Prostate gland (tissue), 2 donors: ENCODE measurements around the gene NPAT. TPM values are rescaled to one million over a fixed set of nuclear protein-coding genes. Genes with fewer than 3 reads are reported as not detected.

Experiments used
- DNase-seq: peaks from one replicate; pipeline ENCODE4 v3.0.0-alpha.2; 2019; ENCODE audit warnings: low spot score
- H3K27ac ChIP-seq, 2 donors: fragments of 200-600 bp; sonication (generic); 2 replicates each; pipeline ENCODE4 v1.5.1; 2017 to 2019
- H3K27me3 ChIP-seq: fragments of 200-600 bp; sonication (generic); replicated peaks from 2 replicates; pipeline ENCODE4 v1.5.1; 2019; ENCODE audit not compliant: insufficient read depth
- H3K36me3 ChIP-seq, 2 donors: fragments of 200-600 bp; sonication (generic); 1 replicate in 1 of 2; 2 replicates in 1 of 2; pipeline versions ENCODE4 v1.5.1 to v1.8.1; 2017 to 2019
- H3K4me1 ChIP-seq: fragments of 200-600 bp; sonication (generic); replicated peaks from 2 replicates; pipeline ENCODE4 v1.5.1; 2019
- H3K4me3 ChIP-seq, 2 donors: fragments of 200-600 bp; sonication (generic); 2 replicates each; pipeline ENCODE4 v1.5.1; 2017 to 2019
- H3K9me3 ChIP-seq: fragments of 200-600 bp; sonication (generic); 2 replicates; pipeline ENCODE4 v1.5.1; 2017
- CTCF ChIP-seq, 4 experiments: fragments of 200-600 bp in 2 of 4; fragments of 450-650 bp in 2 of 4; sonication (generic) in 2 of 4; IDR thresholded peaks; 1 replicate in 3 of 4; 2 replicates in 1 of 4; pipeline ENCODE4 v1.5.1; 2016 to 2019; ENCODE audit warnings: antibody characterized with exemption in 4 of 4, mild to moderate bottlenecking in 2 of 4, moderate library complexity in 2 of 4
- POLR2A ChIP-seq: fragments of 450-650 bp; IDR thresholded peaks from one replicate; pipeline ENCODE4 v1.6.1; 2016; ENCODE audit warnings: antibody characterized with exemption, mild to moderate bottlenecking
- POLR2AphosphoS5 ChIP-seq: sonication (generic); formaldehyde crosslinking; IDR thresholded peaks from one replicate; pipeline ENCODE4 v1.6.1; 2017; ENCODE audit warnings: antibody characterized with exemption
- WGBS: methylation state at CpG from one replicate; pipeline ENCODE4 v1.1.5; 2018; 5-methylcytosine and 5-hydroxymethylcytosine counted together
- intact Hi-C: fragments of 100-400 bp; cut with DNase I; formaldehyde crosslinking; loops from one replicate; pipeline ENCODE4 v1.14.2; 2022
- total RNA-seq, 2 donors: library from RNA; depleted of rRNA; stranded (reverse); fragments of >200 nt; gene quantifications; one replicate each; pipeline ENCODE4 v1.1.0, GENCODE V29; 2016

Gene NPAT
- total RNA-seq, 2 donors from 2014 or later: 18.1 to 25.3 TPM

- Histone ChIP-seq H3K4me1 (no peaks in the 10 kb centered on the region), H3K27me3 (no peaks in the 10 kb centered on the region), H3K9me3 (no peaks in the 10 kb centered on the region), H3K27ac (no peak overlapping the region), H3K36me3 (no peaks in the 10 kb centered on the region), H3K4me3 (no peak overlapping the region)
- no peak for DNase-seq
- intact Hi-C loops: no loop called here
- 97% methylated on average over 2 of the region's 2 CpGs for WGBS
- TF ChIP-seq CTCF (IDR thresholded peaks at IDR 0.05) (no peak), POLR2A (no peak), POLR2AphosphoS5 (no peak)
Measured at GRCh38 chr11:108213784-108214183, 8.7 kb downstream of the NPAT start.

- Histone ChIP-seq H3K36me3 (no peaks in the 10 kb centered on the region), H3K27me3 (no peaks in the 10 kb centered on the region), H3K4me1 (no peaks in the 10 kb centered on the region), H3K4me3 (no peak overlapping the region), H3K27ac (no peak overlapping the region), H3K9me3 (no peaks in the 10 kb centered on the region)
- DNase-seq: no peak
- TF ChIP-seq CTCF (IDR thresholded peaks at IDR 0.05) (no peak), POLR2A (no peak), POLR2AphosphoS5 (no peak)
- 93% methylated on average over 1 of the region's 1 CpG for WGBS
- intact Hi-C loops: no loop called here
Measured at GRCh38 chr11:108210441-108210840, 12.0 kb downstream of the NPAT start.

GRCh38 chr11:108207683-108208060, 14.8 kb downstream of the NPAT start:
- Histone ChIP-seq H3K36me3 (no peaks in the 10 kb centered on the region), H3K27ac (no peak overlapping the region), H3K27me3 (no peaks in the 10 kb centered on the region), H3K4me1 (no peaks in the 10 kb centered on the region), H3K4me3 (no peak overlapping the region), H3K9me3 (no peaks in the 10 kb centered on the region)
- DNase-seq: no peak
- WGBS: 98% methylated on average over 5 of the region's 6 CpGs
- TF ChIP-seq POLR2A: no peak
- TF ChIP-seq CTCF (IDR thresholded peaks at IDR 0.05): no peak
- intact Hi-C loops: no loop called here

- WGBS: 97% methylated on average over 8 of the region's 8 CpGs
- no peaks in the 10 kb centered on the region for H3K36me3 ChIP-seq
- no peak overlapping the region for H3K27ac ChIP-seq
- intact Hi-C loops: no loop called here
- no peaks in the 10 kb centered on the region for H3K4me1 ChIP-seq
- no peak for TF ChIP-seq CTCF (IDR thresholded peaks at IDR 0.05)
- TF ChIP-seq POLR2A: no peak
- no peak for TF ChIP-seq POLR2AphosphoS5
- no peaks in the 10 kb centered on the region for H3K9me3 ChIP-seq
- no peaks in the 10 kb centered on the region for H3K27me3 ChIP-seq
- DNase-seq: no peak
- H3K4me3 ChIP-seq: no peak overlapping the region
Measured at GRCh38 chr11:108206969-108207682, 15.3 kb downstream of the NPAT start.

- Histone ChIP-seq H3K9me3 (no peaks in the 10 kb centered on the region), H3K27ac (no peak overlapping the region), H3K4me3 (no peak overlapping the region), H3K4me1 (no peaks in the 10 kb centered on the region), H3K27me3 (no peaks in the 10 kb centered on the region), H3K36me3 (no peaks in the 10 kb centered on the region)
- intact Hi-C loops: no loop called here
- DNase-seq: no peak
- WGBS: 98% methylated on average over 6 of the region's 6 CpGs
- TF ChIP-seq POLR2A (no peak), POLR2AphosphoS5 (no peak), CTCF (IDR thresholded peaks at IDR 0.05) (no peak)
Measured at GRCh38 chr11:108206171-108206570, 16.3 kb downstream of the NPAT start.
